ENCODE measurements around the gene SIRT4. TPM values are rescaled to one million over a fixed set of nuclear protein-coding genes. Genes with fewer than 3 reads are reported as not detected.

Gene SIRT4
- total and polyA plus RNA-seq, 2 of the 13 experiments (the other 11 are each of a cell fraction or from before 2014, with no cell fraction given) = 3.4 to 5.8 TPM

DNA sequence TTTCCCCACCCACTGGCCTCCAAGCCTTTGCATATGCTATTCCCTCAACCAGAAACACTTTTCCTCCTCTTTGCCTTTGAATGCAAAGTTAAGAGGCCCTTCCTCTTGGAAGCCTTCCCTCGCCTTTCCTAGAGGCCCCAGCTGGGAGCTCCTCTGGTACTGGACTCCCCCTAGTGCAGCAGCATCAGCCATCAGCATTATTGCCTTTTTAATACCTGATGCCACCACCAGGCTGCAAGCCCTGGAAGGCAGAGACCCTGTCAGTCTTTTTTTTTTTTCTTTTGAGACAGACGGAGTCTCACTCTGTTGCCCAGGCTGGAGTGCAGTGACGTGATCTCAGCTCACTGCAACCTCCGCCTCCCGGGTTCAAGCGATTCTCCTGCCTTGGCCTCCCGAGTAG lies 44.6 kb downstream of the SIRT4 start:
- Histone ChIP-seq H3K9me3 (ENCODE audit: low read length) (no peaks in the 10 kb centered on the region), H3K4me1 (ENCODE audit: insufficient read depth, low read length) (peaks cover 25% of the 10 kb centered on the region), H3K4me2 (ENCODE audit: low read depth, low read length) (no peak overlapping the region), H3K27ac (ENCODE audit: extremely low read length, insufficient read depth, low read length) (no peak overlapping the region), H3K36me3 (replicated peaks in 1 of 2; ENCODE audit: control insufficient read depth in 1 of 2, insufficient read depth in 2 of 2, low read length in 2 of 2) (no peaks in the 10 kb centered on the region), H3K4me3 (replicated peaks in 1 of 3; ENCODE audit: insufficient read depth in 1 of 3, low read depth in 2 of 3, low read length in 3 of 3) (no peak overlapping the region), H3K9ac (ENCODE audit: insufficient read depth, low read depth, low read length) (no peak overlapping the region), H4K20me1 (ENCODE audit: insufficient read depth, low read length) (no peaks in the 10 kb centered on the region), H2AFZ (ENCODE audit: low read length) (no peak overlapping the region), H3K27me3 (ENCODE audit: control insufficient read depth in 1 of 2, insufficient read depth in 2 of 2, low read length in 2 of 2) (no peaks in the 10 kb centered on the region), H3K79me2 (ENCODE audit: insufficient read depth, low read length) (no peaks in the 10 kb centered on the region)
- TF ChIP-seq ZFP1 (CRISPR knock-in tag; IDR thresholded peaks at IDR 0.05) (no peak), MEF2D (CRISPR knock-in tag; IDR thresholded peaks at IDR 0.05) (no peak), JUN (CRISPR knock-in tag; IDR thresholded peaks at IDR 0.05) (no peak), ZNF678 (CRISPR knock-in tag; IDR thresholded peaks at IDR 0.05) (no peak), ZNF883 (CRISPR knock-in tag; IDR thresholded peaks at IDR 0.05; ENCODE audit: not compliant biosample characterization) (no peak), RARA (CRISPR knock-in tag; IDR thresholded peaks at IDR 0.05) (no peak), ZSCAN12 (CRISPR knock-in tag; IDR thresholded peaks at IDR 0.05) (no peak)
- 67% methylated on average over 7 of the region's 7 CpGs for WGBS (ENCODE audit: low lambda C conversion rate)
- FAIRE-seq = no peak
- peak; percentile 63 for ATAC-seq
- ChIA-PET POLR2A (no interaction called here), CTCF (ENCODE audit: low intra/inter-chr PET ratio, low total read pairs) (no interaction called here)
- in situ Hi-C loops (cut with HindIII; ENCODE audit: extremely low pct_ligation_motif_present, low pct_unique_long_range_greater_than_20kb) (no loop called here), intact Hi-C loops (cut with micrococcal nuclease; ENCODE audit: unreplicated experiment) (no loop called here)
- BruUV-seq (replicated peaks) = no TSS peak
- DNase-seq (ENCODE audit: low spot score) = no peak

- Histone ChIP-seq H3K36me3 (replicated peaks in 1 of 2; ENCODE audit: control insufficient read depth in 1 of 2, insufficient read depth in 2 of 2, low read length in 2 of 2) (no peaks in the 10 kb centered on the region), H3K4me3 (replicated peaks in 1 of 3; ENCODE audit: insufficient read depth in 1 of 3, low read depth in 2 of 3, low read length in 3 of 3) (no peak overlapping the region), H2AFZ (ENCODE audit: low read length) (no peak overlapping the region), H4K20me1 (ENCODE audit: insufficient read depth, low read length) (no peaks in the 10 kb centered on the region), H3K4me1 (ENCODE audit: insufficient read depth, low read length) (peaks cover 16% of the 10 kb centered on the region), H3K79me2 (ENCODE audit: insufficient read depth, low read length) (no peaks in the 10 kb centered on the region), H3K27ac (ENCODE audit: extremely low read length, insufficient read depth, low read length) (no peak overlapping the region), H3K4me2 (ENCODE audit: low read depth, low read length) (no peak overlapping the region), H3K27me3 (ENCODE audit: control insufficient read depth in 1 of 2, insufficient read depth in 2 of 2, low read length in 2 of 2) (no peaks in the 10 kb centered on the region), H3K9ac (ENCODE audit: insufficient read depth, low read depth, low read length) (no peak overlapping the region), H3K9me3 (ENCODE audit: low read length) (no peaks in the 10 kb centered on the region)
- no CpG with 5 or more reads among the region's 11 CpGs for WGBS (ENCODE audit: low lambda C conversion rate)
- POLR2A ChIA-PET = no interaction called here
- intact Hi-C loops (cut with micrococcal nuclease; ENCODE audit: unreplicated experiment) (no loop called here), in situ Hi-C loops (cut with HindIII; ENCODE audit: extremely low pct_ligation_motif_present, low pct_unique_long_range_greater_than_20kb) (no loop called here)
- ATAC-seq = no peak
- no peak for TF ChIP-seq IKZF4 (CRISPR knock-in tag; IDR thresholded peaks at IDR 0.05; ENCODE audit: borderline replicate concordance, low read depth, not compliant biosample characterization)
- TF ChIP-seq AHR (CRISPR knock-in tag; IDR thresholded peaks at IDR 0.05) = no peak
- no peak for TF ChIP-seq TOPORS (CRISPR knock-in tag; IDR thresholded peaks at IDR 0.05)
- no peak for TF ChIP-seq ZNF20 (CRISPR knock-in tag; IDR thresholded peaks at IDR 0.05)
- TF ChIP-seq DNMT3B (CRISPR knock-in tag; conservative IDR thresholded peaks at IDR 0.05) = no peak
- BruUV-seq (replicated peaks) = no TSS peak
- DNase-seq (ENCODE audit: low spot score) = no peak
- FAIRE-seq = no peak
- CTCF ChIA-PET (ENCODE audit: low intra/inter-chr PET ratio, low total read pairs) = no interaction called here
Observed at GRCh38 chr12:120347766-120348165, 45.6 kb downstream of the SIRT4 start.

All from HepG2 (cell line).